HepG2 (cell line): ENCODE data around the gene MAN1C1. TPM values are rescaled to one million over a fixed set of nuclear protein-coding genes. Genes with fewer than 3 reads are reported as not detected.

ENCODE experiments used
- ATAC-seq: fragments of 200-7000 bp; cut with Tn5 transposase; 3 replicates; pipeline ENCODE4 v1.9.1; 2020; ENCODE audit warnings: mild to moderate bottlenecking, moderate library complexity
- BruUV-seq: library from RNA; stranded (reverse); fragments of 400-500 nt; replicated peaks from 2 replicates; lab custom pipeline; 2021; lab: Mats Ljungman, UMichigan
- CTCF ChIA-PET: fragments of 300-600 bp; formaldehyde crosslinking; extraction: SDS; loops from one replicate; lab custom pipeline; 2021; ENCODE audit warnings: low total read pairs, inconsistent platforms, low intra/inter-chr PET ratio; lab: Yijun Ruan, JAX
- POLR2A ChIA-PET: fragments of 350-600 bp; sonication (Branson Sonifier 250); formaldehyde crosslinking; loops from one replicate; lab custom pipeline; 2020; ENCODE audit warnings: antibody characterized with exemption, inconsistent platforms; lab: Yijun Ruan, JAX
- DNase-seq: peaks from one replicate; pipeline ENCODE4 v3.0.0-alpha.2; 2015; ENCODE audit warnings: low spot score
- FAIRE-seq: peaks from 3 replicates; lab custom pipeline; 2011; peaks lifted over from hg19 to GRCh38; lab: Jason Lieb, UNC
- H2AFZ ChIP-seq: one replicate; pipeline ENCODE4 v1.6.1; 2011; ENCODE audit warnings: low read length, inconsistent platforms
- H3K27ac ChIP-seq: fragments of 300-600 bp; 3 replicates; pipeline ENCODE4 v1.8.0; 2011; ENCODE audit warnings: mixed run types, mild to moderate bottlenecking, mixed read lengths, low read length, inconsistent platforms; ENCODE audit not compliant: insufficient read depth; ENCODE audit errors: extremely low read length
- H3K27me3 ChIP-seq, 2 experiments: fragments of 200-600 bp in 1 of 2; 2 replicates in 1 of 2; 3 replicates in 1 of 2; pipeline versions ENCODE4 v1.6.0 to v1.8.0; 2011; ENCODE audit warnings: low read length in 2 of 2, mild to moderate bottlenecking in 2 of 2, moderate library complexity in 2 of 2, inconsistent platforms in 1 of 2; ENCODE audit not compliant: insufficient read depth in 2 of 2, control insufficient read depth in 1 of 2
- H3K36me3 ChIP-seq, 2 experiments: fragments of 200-600 bp in 1 of 2; replicated peaks in 1 of 2; 2 replicates in 1 of 2; 3 replicates in 1 of 2; pipeline versions ENCODE4 v1.5.1 to v1.8.0; 2011; ENCODE audit warnings: low read length in 2 of 2, inconsistent platforms in 1 of 2; ENCODE audit not compliant: insufficient read depth in 2 of 2, control insufficient read depth in 1 of 2
- H3K4me1 ChIP-seq: 2 replicates; pipeline ENCODE4 v1.5.1; 2012; ENCODE audit warnings: low read length, inconsistent platforms; ENCODE audit not compliant: insufficient read depth
- H3K4me2 ChIP-seq: 2 replicates; pipeline ENCODE4 v1.6.0; 2011; ENCODE audit warnings: low read depth, low read length, inconsistent platforms
- H3K4me3 ChIP-seq, 3 experiments: fragments of 200-600 bp in 1 of 3; sonication (generic), shearing (Covaris generic) in 1 of 3; replicated peaks in 1 of 3; 2 replicates each; pipeline ENCODE4 v1.5.1; 2011 to 2016; ENCODE audit warnings: low read length in 3 of 3, inconsistent platforms in 2 of 3, low read depth in 2 of 3, mild to moderate bottlenecking in 2 of 3, control low read depth in 1 of 3, mixed read lengths in 1 of 3; ENCODE audit not compliant: insufficient read depth in 1 of 3
- H3K79me2 ChIP-seq: one replicate; pipeline ENCODE4 v1.6.1; 2011; ENCODE audit warnings: low read length, inconsistent platforms; ENCODE audit not compliant: insufficient read depth
- H3K9ac ChIP-seq: 2 replicates; pipeline ENCODE4 v1.6.0; 2011; ENCODE audit warnings: mild to moderate bottlenecking, low read depth, low read length, inconsistent platforms; ENCODE audit not compliant: insufficient read depth
- H3K9me3 ChIP-seq: 2 replicates; pipeline ENCODE4 v1.5.1; 2012; ENCODE audit warnings: mild to moderate bottlenecking, low read length
- H4K20me1 ChIP-seq: 2 replicates; pipeline ENCODE4 v1.6.0; 2011; ENCODE audit warnings: inconsistent platforms, mild to moderate bottlenecking, low read length, moderate library complexity; ENCODE audit not compliant: insufficient read depth
- ERF ChIP-seq: IDR thresholded peaks from 2 replicates; pipeline ENCODE4 v1.6.1; 2018; ENCODE audit warnings: missing biosample characterization, missing genetic modification reagents
- HNRNPK ChIP-seq: fragments of 200-400 bp; formaldehyde crosslinking; IDR thresholded peaks from 2 replicates; pipeline ENCODE4 v1.6.1; 2018; ENCODE audit warnings: low read length, low read depth, moderate library complexity, mild to moderate bottlenecking; ENCODE audit not compliant: poor library complexity, severe bottlenecking
- MAFK ChIP-seq, 2 experiments: IDR thresholded peaks in 1 of 2; conservative IDR thresholded peaks in 1 of 2; 2 replicates each; pipeline ENCODE4 v1.6.1; 2011; ENCODE audit warnings: improper control_type of control experiment in 2 of 2, low read length in 2 of 2
- MLLT10 ChIP-seq: sonication (generic); formaldehyde crosslinking; IDR thresholded peaks from 2 replicates; pipeline ENCODE4 v1.4.0; 2020; ENCODE audit warnings: missing genetic modification reagents
- NPAS2 ChIP-seq: sonication (generic); formaldehyde crosslinking; IDR thresholded peaks from 2 replicates; pipeline ENCODE4 v1.8.0; 2022; ENCODE audit warnings: mild to moderate bottlenecking, missing genetic modification reagents, borderline replicate concordance
- NR2C2 ChIP-seq: sonication (generic); formaldehyde crosslinking; IDR thresholded peaks from 2 replicates; pipeline ENCODE4 v1.4.0; 2020; ENCODE audit warnings: missing genetic modification reagents, mild to moderate bottlenecking, moderate library complexity, borderline replicate concordance
- PCBP1 ChIP-seq: fragments of 200-400 bp; formaldehyde crosslinking; IDR thresholded peaks from 2 replicates; pipeline ENCODE4 v1.6.1; 2017; ENCODE audit warnings: mild to moderate bottlenecking, low read depth, low read length, borderline replicate concordance
- RCOR2 ChIP-seq: IDR thresholded peaks from 2 replicates; pipeline ENCODE4 v1.6.1; 2016; ENCODE audit warnings: missing biosample characterization, missing genetic modification reagents
- REXO4 ChIP-seq: sonication (generic); formaldehyde crosslinking; IDR thresholded peaks from 2 replicates; pipeline ENCODE4 v1.8.0; 2022; ENCODE audit warnings: missing genetic modification reagents, mild to moderate bottlenecking, borderline replicate concordance
- RORA ChIP-seq: sonication (generic); formaldehyde crosslinking; IDR thresholded peaks from 2 replicates; pipeline ENCODE4 v1.5.0; 2020; ENCODE audit warnings: mild to moderate bottlenecking, missing genetic modification reagents, moderate library complexity
- WGBS: methylation state at CpG from one replicate; pipeline ENCODE4 v1.1.6; 2017; ENCODE audit warnings: low lambda C conversion rate; 5-methylcytosine and 5-hydroxymethylcytosine counted together
- in situ Hi-C: cut with HindIII; loops from 2 replicates; pipeline ENCODE4 v1.10.0; 2017; ENCODE audit warnings: low pct_unique_long_range_greater_than_20kb; ENCODE audit not compliant: extremely low pct_ligation_motif_present
- intact Hi-C: fragments of 100-400 bp; cut with micrococcal nuclease; formaldehyde crosslinking; loops from one replicate; pipeline ENCODE4 v1.10.0; 2022; ENCODE audit not compliant: unreplicated experiment
- polyA plus RNA-seq, 8 experiments: library from polyadenylated mRNA; depleted of rRNA in 3 of 8; stranded (reverse) in 7 of 8; unstranded in 1 of 8; fragments of >200 nt; fragmentation: Illumina TruSeq in 4 of 8; extraction: Trizol in 4 of 8; gene quantifications; 2 replicates each; pipeline versions ENCODE4 v1.2.1 to v1.2.3, GENCODE V29; 2011 to 2016; ENCODE audit warnings: low read depth in 4 of 8, missing spikeins in 1 of 8, mixed read lengths in 1 of 8; ENCODE audit not compliant: insufficient read depth in 1 of 8
- total RNA-seq, 5 experiments: library from RNA; depleted of rRNA; stranded (reverse); fragments of >200 nt; fragmentation: Illumina TruSeq; extraction: Trizol; gene quantifications; 2 replicates each; pipeline ENCODE4 v1.2.3, GENCODE V29; 2016; ENCODE audit warnings: low read depth in 1 of 5
- TF ChIP-seq, protein P1 (sequence below): sonication (generic); formaldehyde crosslinking; IDR thresholded peaks from 2 replicates; pipeline ENCODE4 v1.5.1; 2020; ENCODE audit warnings: mild to moderate bottlenecking, missing genetic modification reagents, borderline replicate concordance

Gene MAN1C1
- total and polyA plus RNA-seq, 2 of the 13 experiments (the other 11 are each of a cell fraction or from before 2014, with no cell fraction given) = 0.18 to 0.49 TPM

DNA sequence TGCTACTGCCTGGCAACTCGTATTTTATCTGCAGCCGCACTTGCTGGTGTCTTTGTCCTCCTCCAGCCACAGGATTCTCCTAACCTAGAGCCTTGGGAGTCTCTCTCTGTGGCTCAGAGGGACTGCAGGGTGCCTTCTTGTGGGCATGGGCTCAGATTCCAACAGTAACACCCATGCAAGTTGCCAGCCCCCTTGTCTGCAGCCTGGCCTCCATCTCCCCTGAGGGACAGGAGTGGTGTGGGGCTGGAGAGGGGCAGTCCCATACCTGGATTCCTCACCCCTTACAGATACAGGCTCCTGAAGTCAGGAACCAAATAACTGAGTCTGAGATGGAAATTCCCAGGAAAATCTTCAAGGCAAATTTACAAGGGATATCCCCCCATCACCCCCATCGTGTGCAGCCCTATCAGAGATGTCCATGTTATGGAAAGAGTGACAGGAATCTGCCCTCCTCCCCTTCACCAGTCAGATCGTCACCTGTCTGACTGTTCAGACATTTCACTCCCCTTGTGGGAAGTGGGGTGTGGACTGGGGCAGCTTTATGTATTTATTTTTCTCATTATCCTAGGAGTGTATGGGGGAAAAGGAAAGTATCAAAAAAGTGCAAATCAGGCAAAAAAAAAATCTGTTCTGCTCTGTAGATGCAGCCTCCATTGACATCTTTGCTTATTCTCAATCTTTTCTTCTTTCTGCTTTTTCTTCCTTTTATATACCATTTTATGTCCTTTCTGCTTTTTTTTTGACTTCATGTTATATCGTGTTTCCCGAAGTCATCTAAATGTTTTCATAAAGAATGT lies 70.8 kb downstream of the MAN1C1 start:
- intact Hi-C loops (no loop called here), in situ Hi-C loops (no loop called here)
- Histone ChIP-seq H2AFZ (no peak overlapping the region), H3K27me3 (peaks cover 0 to 36% of the 10 kb centered on the region in 2 experiments; a peak in 3 of 5 replicates), H3K79me2 (no peaks in the 10 kb centered on the region), H3K27ac (no peak overlapping the region), H3K4me2 (no peak overlapping the region), H3K9me3 (no peaks in the 10 kb centered on the region), H3K4me3 (no peak overlapping the region), H3K9ac (no peak overlapping the region), H3K36me3 (no peaks in the 10 kb centered on the region), H4K20me1 (no peaks in the 10 kb centered on the region), H3K4me1 (no peaks in the 10 kb centered on the region)
- ATAC-seq (no peak), DNase-seq (no peak), FAIRE-seq (no peak)
- no peak for TF ChIP-seq HNRNPK
- TF ChIP-seq MAFK (conservative IDR thresholded peaks at IDR 0.05 in 1 of 2, IDR thresholded peaks at IDR 0.05 in 1 of 2; ENCODE audit: low read length in 2 of 2) = peak; percentile 15 to 28; a peak in 1 of 4 replicates
- no TSS peak for BruUV-seq
- 19% methylated on average over 4 of the region's 6 CpGs for WGBS
- CTCF ChIA-PET = no interaction called here
- POLR2A ChIA-PET = no interaction called here

- H3K27ac ChIP-seq = no peak overlapping the region
- no peak for ATAC-seq
- no peak overlapping the region for H2AFZ ChIP-seq
- no peaks in the 10 kb centered on the region for H3K9me3 ChIP-seq
- BruUV-seq = no TSS peak
- POLR2A ChIA-PET = no interaction called here
- H3K36me3 ChIP-seq = no peaks in the 10 kb centered on the region
- H3K27me3 ChIP-seq = peaks cover 0 to 28% of the 10 kb centered on the region in 2 experiments; a peak in 3 of 5 replicates
- no peak overlapping the region for H3K9ac ChIP-seq
- H3K4me3 ChIP-seq = no peak overlapping the region
- intact Hi-C loops = no loop called here
- H3K4me1 ChIP-seq = no peaks in the 10 kb centered on the region
- no peaks in the 10 kb centered on the region for H4K20me1 ChIP-seq
- in situ Hi-C loops = no loop called here
- 43% methylated on average over 5 of the region's 9 CpGs for WGBS
- no peak for FAIRE-seq
- no peak for DNase-seq
- CTCF ChIA-PET = no interaction called here
- H3K4me2 ChIP-seq = no peak overlapping the region
- H3K79me2 ChIP-seq = no peaks in the 10 kb centered on the region
- TF ChIP-seq REXO4 (no peak), RORA (no peak), ERF (CRISPR knock-in tag) (no peak), NPAS2 (CRISPR knock-in tag) (no peak), MLLT10 (CRISPR knock-in tag) (no peak), NR2C2 (CRISPR knock-in tag) (no peak), PCBP1 (no peak), RCOR2 (CRISPR knock-in tag) (no peak)
- TF ChIP-seq, protein P1, sequence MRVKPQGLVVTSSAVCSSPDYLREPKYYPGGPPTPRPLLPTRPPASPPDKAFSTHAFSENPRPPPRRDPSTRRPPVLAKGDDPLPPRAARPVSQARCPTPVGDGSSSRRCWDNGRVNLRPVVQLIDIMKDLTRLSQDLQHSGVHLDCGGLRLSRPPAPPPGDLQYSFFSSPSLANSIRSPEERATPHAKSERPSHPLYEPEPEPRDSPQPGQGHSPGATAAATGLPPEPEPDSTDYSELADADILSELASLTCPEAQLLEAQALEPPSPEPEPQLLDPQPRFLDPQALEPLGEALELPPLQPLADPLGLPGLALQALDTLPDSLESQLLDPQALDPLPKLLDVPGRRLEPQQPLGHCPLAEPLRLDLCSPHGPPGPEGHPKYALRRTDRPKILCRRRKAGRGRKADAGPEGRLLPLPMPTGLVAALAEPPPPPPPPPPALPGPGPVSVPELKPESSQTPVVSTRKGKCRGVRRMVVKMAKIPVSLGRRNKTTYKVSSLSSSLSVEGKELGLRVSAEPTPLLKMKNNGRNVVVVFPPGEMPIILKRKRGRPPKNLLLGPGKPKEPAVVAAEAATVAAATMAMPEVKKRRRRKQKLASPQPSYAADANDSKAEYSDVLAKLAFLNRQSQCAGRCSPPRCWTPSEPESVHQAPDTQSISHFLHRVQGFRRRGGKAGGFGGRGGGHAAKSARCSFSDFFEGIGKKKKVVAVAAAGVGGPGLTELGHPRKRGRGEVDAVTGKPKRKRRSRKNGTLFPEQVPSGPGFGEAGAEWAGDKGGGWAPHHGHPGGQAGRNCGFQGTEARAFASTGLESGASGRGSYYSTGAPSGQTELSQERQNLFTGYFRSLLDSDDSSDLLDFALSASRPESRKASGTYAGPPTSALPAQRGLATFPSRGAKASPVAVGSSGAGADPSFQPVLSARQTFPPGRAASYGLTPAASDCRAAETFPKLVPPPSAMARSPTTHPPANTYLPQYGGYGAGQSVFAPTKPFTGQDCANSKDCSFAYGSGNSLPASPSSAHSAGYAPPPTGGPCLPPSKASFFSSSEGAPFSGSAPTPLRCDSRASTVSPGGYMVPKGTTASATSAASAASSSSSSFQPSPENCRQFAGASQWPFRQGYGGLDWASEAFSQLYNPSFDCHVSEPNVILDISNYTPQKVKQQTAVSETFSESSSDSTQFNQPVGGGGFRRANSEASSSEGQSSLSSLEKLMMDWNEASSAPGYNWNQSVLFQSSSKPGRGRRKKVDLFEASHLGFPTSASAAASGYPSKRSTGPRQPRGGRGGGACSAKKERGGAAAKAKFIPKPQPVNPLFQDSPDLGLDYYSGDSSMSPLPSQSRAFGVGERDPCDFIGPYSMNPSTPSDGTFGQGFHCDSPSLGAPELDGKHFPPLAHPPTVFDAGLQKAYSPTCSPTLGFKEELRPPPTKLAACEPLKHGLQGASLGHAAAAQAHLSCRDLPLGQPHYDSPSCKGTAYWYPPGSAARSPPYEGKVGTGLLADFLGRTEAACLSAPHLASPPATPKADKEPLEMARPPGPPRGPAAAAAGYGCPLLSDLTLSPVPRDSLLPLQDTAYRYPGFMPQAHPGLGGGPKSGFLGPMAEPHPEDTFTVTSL (CRISPR knock-in tag) = no peak
Observed at GRCh38 chr1:25688390-25689119, 72.0 kb downstream of the MAN1C1 start.
